Body of pancreas (tissue), 4 donors: ENCODE measurements around the gene FBXW10.
"Not testable (repeated sequence)": the region's sequence is repeated elsewhere in the genome, so short reads cannot be mapped to it uniquely, and the experiment has no call there.

ENCODE experiments used
- CTCF ChIP-seq, 7 experiments: fragments of 450-650 bp in 4 of 7; fragments of 200-600 bp in 3 of 7; sonication (generic) in 3 of 7; IDR thresholded peaks; one replicate each; pipeline ENCODE4 v1.5.1; 2016 to 2019; ENCODE audit warnings: antibody characterized with exemption in 7 of 7
- POLR2A ChIP-seq, 3 donors: fragments of 450-650 bp; IDR thresholded peaks; one replicate each; pipeline ENCODE4 v1.6.1; 2016; ENCODE audit warnings: antibody characterized with exemption in 3 of 3, mild to moderate bottlenecking in 2 of 3

DNA sequence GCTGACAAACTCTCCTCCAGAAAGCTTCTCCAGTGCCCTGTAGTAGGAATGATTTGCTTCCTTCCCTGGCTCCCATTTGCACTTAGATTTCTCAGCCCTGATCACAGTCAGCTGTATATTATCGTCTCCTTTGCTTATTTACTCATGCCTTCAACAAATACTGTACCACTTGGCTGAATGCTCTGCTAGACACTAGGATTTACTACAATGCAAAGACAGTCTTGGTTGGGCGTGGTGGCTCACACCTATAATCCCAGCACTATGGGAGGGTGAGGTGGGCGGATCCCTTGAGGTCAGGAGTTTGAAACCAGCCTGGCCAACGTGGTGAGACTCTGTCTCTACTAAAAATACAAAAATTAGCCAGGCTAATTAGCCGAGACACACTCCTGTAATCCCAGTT lies 43.0 kb downstream of the FBXW10 start:
- not testable (repeated sequence) for TF ChIP-seq CTCF, POLR2A (IDR thresholded peaks at IDR 0.05)
